HCT116 (cell line): ENCODE results near the gene USP32. TPM values are rescaled to one million over a fixed set of nuclear protein-coding genes. Genes with fewer than 3 reads are reported as not detected.

Experiments
- ATAC-seq: fragments of 200-7000 bp; cut with Tn5 transposase; 2 replicates; pipeline ENCODE4 v1.9.1; 2020; ENCODE audit warnings: mild to moderate bottlenecking, moderate library complexity
- BruUV-seq: library from RNA; stranded (reverse); fragments of 400-500 nt; replicated peaks from 2 replicates; lab custom pipeline; 2021; lab: Mats Ljungman, UMichigan
- CTCF ChIA-PET: fragments of 300-600 bp; sonication (Branson Sonifier 250); formaldehyde crosslinking; loops from one replicate; lab custom pipeline; 2021; ENCODE audit warnings: antibody characterized with exemption; lab: Charles Lee
- POLR2A ChIA-PET: fragments of 300-600, 350-600 bp; sonication (Branson Sonifier 250); formaldehyde crosslinking; loops from one replicate; lab custom pipeline; 2021; ENCODE audit warnings: antibody characterized with exemption; lab: Charles Lee
- RAD21 ChIA-PET, 2 experiments: fragments of 300-600 bp; sonication (Branson Sonifier 250); formaldehyde crosslinking; loops; one replicate each; lab custom pipeline; 2023; ENCODE audit warnings: low total read pairs in 2 of 2; ENCODE audit not compliant: uncharacterized antibody in 2 of 2, unreplicated experiment in 2 of 2, low non-redundant PET in 1 of 2; lab: Charles Lee
- DNase-seq: peaks from one replicate; pipeline ENCODE4 v3.0.0-alpha.2; 2010; ENCODE audit warnings: low read depth, low spot score
- H2AFZ ChIP-seq: fragments of 200-600 bp; shearing (Covaris generic), sonication (generic); 2 replicates; pipeline ENCODE4 v1.6.1; 2017; ENCODE audit warnings: low read depth, mixed run types, mixed read lengths, antibody characterized with exemption, low read length; ENCODE audit not compliant: poor library complexity, severe bottlenecking
- H3K27ac ChIP-seq: 2 replicates; pipeline ENCODE4 v1.5.1; 2012; ENCODE audit warnings: low read depth, low read length
- H3K27me3 ChIP-seq: fragments of 200-600 bp; sonication (generic); 2 replicates; pipeline ENCODE4 v1.6.1; 2016; ENCODE audit warnings: mixed run types, low read length, mixed read lengths; ENCODE audit not compliant: insufficient read depth
- H3K36me3 ChIP-seq, 2 experiments: fragments of 200-500 bp in 1 of 2; fragments of 200-600 bp in 1 of 2; sonication (Bioruptor generic) in 1 of 2; sonication (generic) in 1 of 2; 2 replicates each; pipeline versions ENCODE4 v1.5.1 to v1.6.1; 2014 to 2016; ENCODE audit warnings: low read length in 2 of 2, inconsistent platforms in 1 of 2, mixed read lengths in 1 of 2, mixed run types in 1 of 2; ENCODE audit not compliant: insufficient read depth in 2 of 2, control insufficient read depth in 1 of 2
- H3K4me1 ChIP-seq, 2 experiments: fragments of 200-600 bp in 1 of 2; sonication (generic) in 1 of 2; 2 replicates each; pipeline versions ENCODE4 v1.5.1 to v1.6.1; 2012 to 2017; ENCODE audit warnings: low read length in 2 of 2, inconsistent platforms in 1 of 2, mild to moderate bottlenecking in 1 of 2, mixed read lengths in 1 of 2, mixed run types in 1 of 2, moderate library complexity in 1 of 2; ENCODE audit not compliant: insufficient read depth in 2 of 2, control insufficient read depth in 1 of 2
- H3K4me2 ChIP-seq: fragments of 200-600 bp; sonication (generic); 2 replicates; pipeline ENCODE4 v1.6.1; 2017; ENCODE audit warnings: mixed run types, low read length, mixed read lengths
- H3K4me3 ChIP-seq, 2 experiments: fragments of 200-600 bp in 1 of 2; sonication (generic) in 1 of 2; replicated peaks in 1 of 2; 2 replicates each; pipeline ENCODE4 v1.5.1; 2011 to 2016; ENCODE audit warnings: low read length in 2 of 2, control low read depth in 1 of 2, low read depth in 1 of 2, mild to moderate bottlenecking in 1 of 2, mixed read lengths in 1 of 2, mixed run types in 1 of 2
- H3K79me2 ChIP-seq: fragments of 200-600 bp; sonication (generic); 2 replicates; pipeline ENCODE4 v1.6.1; 2017; ENCODE audit warnings: mild to moderate bottlenecking, mixed run types, low read length, moderate library complexity, mixed read lengths; ENCODE audit not compliant: insufficient read depth
- H3K9ac ChIP-seq: fragments of 200-600 bp; sonication (generic); 2 replicates; pipeline ENCODE4 v1.6.1; 2016; ENCODE audit warnings: low read length, mixed read lengths
- H3K9me2 ChIP-seq: fragments of 200-600 bp; sonication (generic), shearing (Covaris generic); 2 replicates; pipeline ENCODE4 v1.6.1; 2017; ENCODE audit warnings: mixed run types, mild to moderate bottlenecking, moderate library complexity; ENCODE audit not compliant: insufficient read depth
- H3K9me3 ChIP-seq, 2 experiments: fragments of 200-500 bp in 1 of 2; fragments of 200-600 bp in 1 of 2; sonication (Bioruptor generic) in 1 of 2; sonication (generic) in 1 of 2; 2 replicates each; pipeline ENCODE4 v1.6.1; 2014 to 2017; ENCODE audit warnings: low read length in 2 of 2, mixed read lengths in 2 of 2, inconsistent platforms in 1 of 2, low read depth in 1 of 2, mild to moderate bottlenecking in 1 of 2, mixed run types in 1 of 2, moderate library complexity in 1 of 2; ENCODE audit not compliant: control insufficient read depth in 1 of 2, insufficient read depth in 1 of 2
- H4K20me1 ChIP-seq: fragments of 200-600 bp; sonication (generic), shearing (Covaris generic); 2 replicates; pipeline ENCODE4 v1.6.1; 2017; ENCODE audit warnings: mixed run types, mild to moderate bottlenecking, moderate library complexity; ENCODE audit not compliant: insufficient read depth
- CEBPB ChIP-seq: IDR thresholded peaks from 2 replicates; pipeline ENCODE4 v1.6.1; 2012; ENCODE audit warnings: low read depth
- ELF1 ChIP-seq: IDR thresholded peaks from 2 replicates; pipeline ENCODE4 v1.6.1; 2012; ENCODE audit warnings: low read depth, borderline replicate concordance
- EZH2 ChIP-seq: fragments of 200-600 bp; sonication (generic); IDR thresholded peaks from 2 replicates; pipeline ENCODE4 v1.6.1; 2017; ENCODE audit warnings: antibody characterized with exemption, mixed run types
- FOSL1 ChIP-seq: IDR thresholded peaks from 2 replicates; pipeline ENCODE4 v1.6.1; 2012; ENCODE audit warnings: low read depth
- JUND ChIP-seq: IDR thresholded peaks from 2 replicates; pipeline ENCODE4 v1.6.1; 2012
- POLR2A ChIP-seq: IDR thresholded peaks from 2 replicates; pipeline ENCODE4 v1.7.0; 2011; ENCODE audit warnings: borderline replicate concordance; ENCODE audit not compliant: insufficient read depth, insufficient read length; ENCODE audit errors: extremely low read depth
- POLR2AphosphoS5 ChIP-seq: IDR thresholded peaks from 2 replicates; pipeline ENCODE4 v1.6.1; 2011; ENCODE audit warnings: mild to moderate bottlenecking, low read depth, low read length, moderate library complexity
- SP1 ChIP-seq: IDR thresholded peaks from 2 replicates; pipeline ENCODE4 v1.6.1; 2012; ENCODE audit warnings: low read depth
- SRF ChIP-seq: IDR thresholded peaks from 2 replicates; pipeline ENCODE4 v1.6.1; 2012; ENCODE audit warnings: low read depth
- ZNF274 ChIP-seq: fragments of 200-500 bp; sonication (Bioruptor generic); IDR thresholded peaks from 2 replicates; pipeline ENCODE4 v1.6.1; 2014; ENCODE audit warnings: mild to moderate bottlenecking, low read depth, low read length, inconsistent platforms
- intact Hi-C: fragments of 100-400 bp; cut with micrococcal nuclease; formaldehyde crosslinking; loops from 2 replicates; pipeline ENCODE4 v1.10.0; 2022
- total RNA-seq: library from RNA; stranded (reverse); gene quantifications from one replicate; pipeline ENCODE4 v1.2.1, GENCODE V29; 2021; ENCODE audit not compliant: unreplicated experiment
- TF ChIP-seq, protein P1 (sequence below), 3 experiments: fragments of 200-600 bp in 1 of 3; sonication (generic) in 1 of 3; IDR thresholded peaks in 2 of 3; conservative IDR thresholded peaks in 1 of 3; 2 replicates each; pipeline ENCODE4 v1.5.1; 2012 to 2017; ENCODE audit warnings: low read depth in 2 of 3, low read length in 2 of 3, antibody characterized with exemption in 1 of 3, borderline replicate concordance in 1 of 3, control low read depth in 1 of 3, mild to moderate bottlenecking in 1 of 3, mixed read lengths in 1 of 3, mixed run types in 1 of 3, moderate library complexity in 1 of 3; ENCODE audit not compliant: insufficient read depth in 1 of 3
- TF ChIP-seq, protein P2 (sequence below): IDR thresholded peaks from 2 replicates; pipeline ENCODE4 v1.6.1; 2012
- TF ChIP-seq, protein P3 (sequence below): IDR thresholded peaks from 2 replicates; pipeline ENCODE4 v1.6.1; 2012; ENCODE audit warnings: low read depth
- TF ChIP-seq, protein P4 (sequence below): IDR thresholded peaks from 2 replicates; pipeline ENCODE4 v1.6.1; 2012
- TF ChIP-seq, protein P5 (sequence below): IDR thresholded peaks from 2 replicates; pipeline ENCODE4 v1.6.1; 2011; ENCODE audit warnings: mild to moderate bottlenecking, low read length, moderate library complexity; ENCODE audit not compliant: insufficient replicate concordance; ENCODE audit errors: extremely low read depth

Gene USP32
- total RNA-seq, 1 experiment from 2014 or later = 67.0 TPM

DNA sequence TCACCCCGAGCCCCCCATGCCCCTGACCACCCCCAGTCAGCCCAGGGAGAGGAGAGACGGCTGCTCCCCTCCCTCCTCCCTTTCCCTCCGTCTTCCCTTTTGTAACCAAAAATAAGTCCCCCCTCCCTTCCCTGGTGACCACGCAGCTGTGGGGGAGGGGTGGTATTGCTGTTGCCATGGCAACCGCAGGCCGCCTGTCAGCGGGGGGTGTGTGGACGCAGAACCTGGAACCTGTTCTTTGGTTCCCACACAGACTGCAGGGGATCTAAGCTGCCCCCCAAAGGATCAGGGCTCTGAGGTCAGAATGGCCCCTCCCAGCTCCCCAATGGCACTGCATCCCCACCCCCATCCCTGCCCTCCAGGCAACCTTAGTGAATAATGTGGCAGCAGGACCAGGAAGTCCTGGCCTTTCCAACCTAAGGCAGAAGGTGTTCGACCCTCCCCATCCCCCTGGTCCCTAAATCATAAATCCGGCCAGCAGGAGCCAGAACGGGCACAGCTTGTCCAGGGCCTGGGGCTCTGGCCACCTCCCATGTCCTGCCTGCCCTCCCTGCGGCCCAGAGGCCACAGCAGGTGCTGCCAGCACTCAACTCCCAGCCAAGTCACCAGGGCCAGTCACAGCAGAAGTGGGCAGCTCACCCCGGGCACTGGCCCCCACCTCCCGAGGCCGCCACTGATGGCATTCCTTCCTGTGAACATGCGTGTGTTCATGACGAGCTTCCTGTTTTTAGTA, 230.2 kb downstream of the USP32 start:
- TF ChIP-seq FOSL1 = no peak
- no peak for TF ChIP-seq JUND
- TF ChIP-seq SP1 = no peak
- no peak for TF ChIP-seq SRF
- TF ChIP-seq, protein P1, sequence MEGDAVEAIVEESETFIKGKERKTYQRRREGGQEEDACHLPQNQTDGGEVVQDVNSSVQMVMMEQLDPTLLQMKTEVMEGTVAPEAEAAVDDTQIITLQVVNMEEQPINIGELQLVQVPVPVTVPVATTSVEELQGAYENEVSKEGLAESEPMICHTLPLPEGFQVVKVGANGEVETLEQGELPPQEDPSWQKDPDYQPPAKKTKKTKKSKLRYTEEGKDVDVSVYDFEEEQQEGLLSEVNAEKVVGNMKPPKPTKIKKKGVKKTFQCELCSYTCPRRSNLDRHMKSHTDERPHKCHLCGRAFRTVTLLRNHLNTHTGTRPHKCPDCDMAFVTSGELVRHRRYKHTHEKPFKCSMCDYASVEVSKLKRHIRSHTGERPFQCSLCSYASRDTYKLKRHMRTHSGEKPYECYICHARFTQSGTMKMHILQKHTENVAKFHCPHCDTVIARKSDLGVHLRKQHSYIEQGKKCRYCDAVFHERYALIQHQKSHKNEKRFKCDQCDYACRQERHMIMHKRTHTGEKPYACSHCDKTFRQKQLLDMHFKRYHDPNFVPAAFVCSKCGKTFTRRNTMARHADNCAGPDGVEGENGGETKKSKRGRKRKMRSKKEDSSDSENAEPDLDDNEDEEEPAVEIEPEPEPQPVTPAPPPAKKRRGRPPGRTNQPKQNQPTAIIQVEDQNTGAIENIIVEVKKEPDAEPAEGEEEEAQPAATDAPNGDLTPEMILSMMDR (IDR thresholded peaks at IDR 0.05 in 2 of 3, conservative IDR thresholded peaks at IDR 0.05 in 1 of 3; ENCODE audit: borderline replicate concordance in 1 of 3, insufficient read depth in 1 of 3, low read depth in 2 of 3, low read length in 2 of 3) = no peak
- no peak for TF ChIP-seq ELF1
- no peak for TF ChIP-seq POLR2A
- TF ChIP-seq ZNF274 = no peak
- no peak for TF ChIP-seq EZH2
- TF ChIP-seq, protein P2, sequence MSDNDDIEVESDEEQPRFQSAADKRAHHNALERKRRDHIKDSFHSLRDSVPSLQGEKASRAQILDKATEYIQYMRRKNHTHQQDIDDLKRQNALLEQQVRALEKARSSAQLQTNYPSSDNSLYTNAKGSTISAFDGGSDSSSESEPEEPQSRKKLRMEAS = no peak
- TF ChIP-seq, protein P3, sequence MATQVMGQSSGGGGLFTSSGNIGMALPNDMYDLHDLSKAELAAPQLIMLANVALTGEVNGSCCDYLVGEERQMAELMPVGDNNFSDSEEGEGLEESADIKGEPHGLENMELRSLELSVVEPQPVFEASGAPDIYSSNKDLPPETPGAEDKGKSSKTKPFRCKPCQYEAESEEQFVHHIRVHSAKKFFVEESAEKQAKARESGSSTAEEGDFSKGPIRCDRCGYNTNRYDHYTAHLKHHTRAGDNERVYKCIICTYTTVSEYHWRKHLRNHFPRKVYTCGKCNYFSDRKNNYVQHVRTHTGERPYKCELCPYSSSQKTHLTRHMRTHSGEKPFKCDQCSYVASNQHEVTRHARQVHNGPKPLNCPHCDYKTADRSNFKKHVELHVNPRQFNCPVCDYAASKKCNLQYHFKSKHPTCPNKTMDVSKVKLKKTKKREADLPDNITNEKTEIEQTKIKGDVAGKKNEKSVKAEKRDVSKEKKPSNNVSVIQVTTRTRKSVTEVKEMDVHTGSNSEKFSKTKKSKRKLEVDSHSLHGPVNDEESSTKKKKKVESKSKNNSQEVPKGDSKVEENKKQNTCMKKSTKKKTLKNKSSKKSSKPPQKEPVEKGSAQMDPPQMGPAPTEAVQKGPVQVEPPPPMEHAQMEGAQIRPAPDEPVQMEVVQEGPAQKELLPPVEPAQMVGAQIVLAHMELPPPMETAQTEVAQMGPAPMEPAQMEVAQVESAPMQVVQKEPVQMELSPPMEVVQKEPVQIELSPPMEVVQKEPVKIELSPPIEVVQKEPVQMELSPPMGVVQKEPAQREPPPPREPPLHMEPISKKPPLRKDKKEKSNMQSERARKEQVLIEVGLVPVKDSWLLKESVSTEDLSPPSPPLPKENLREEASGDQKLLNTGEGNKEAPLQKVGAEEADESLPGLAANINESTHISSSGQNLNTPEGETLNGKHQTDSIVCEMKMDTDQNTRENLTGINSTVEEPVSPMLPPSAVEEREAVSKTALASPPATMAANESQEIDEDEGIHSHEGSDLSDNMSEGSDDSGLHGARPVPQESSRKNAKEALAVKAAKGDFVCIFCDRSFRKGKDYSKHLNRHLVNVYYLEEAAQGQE = no peak
- no peak for TF ChIP-seq CEBPB
- TF ChIP-seq, protein P4, sequence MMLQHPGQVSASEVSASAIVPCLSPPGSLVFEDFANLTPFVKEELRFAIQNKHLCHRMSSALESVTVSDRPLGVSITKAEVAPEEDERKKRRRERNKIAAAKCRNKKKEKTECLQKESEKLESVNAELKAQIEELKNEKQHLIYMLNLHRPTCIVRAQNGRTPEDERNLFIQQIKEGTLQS = no peak
- TF ChIP-seq, protein P5, sequence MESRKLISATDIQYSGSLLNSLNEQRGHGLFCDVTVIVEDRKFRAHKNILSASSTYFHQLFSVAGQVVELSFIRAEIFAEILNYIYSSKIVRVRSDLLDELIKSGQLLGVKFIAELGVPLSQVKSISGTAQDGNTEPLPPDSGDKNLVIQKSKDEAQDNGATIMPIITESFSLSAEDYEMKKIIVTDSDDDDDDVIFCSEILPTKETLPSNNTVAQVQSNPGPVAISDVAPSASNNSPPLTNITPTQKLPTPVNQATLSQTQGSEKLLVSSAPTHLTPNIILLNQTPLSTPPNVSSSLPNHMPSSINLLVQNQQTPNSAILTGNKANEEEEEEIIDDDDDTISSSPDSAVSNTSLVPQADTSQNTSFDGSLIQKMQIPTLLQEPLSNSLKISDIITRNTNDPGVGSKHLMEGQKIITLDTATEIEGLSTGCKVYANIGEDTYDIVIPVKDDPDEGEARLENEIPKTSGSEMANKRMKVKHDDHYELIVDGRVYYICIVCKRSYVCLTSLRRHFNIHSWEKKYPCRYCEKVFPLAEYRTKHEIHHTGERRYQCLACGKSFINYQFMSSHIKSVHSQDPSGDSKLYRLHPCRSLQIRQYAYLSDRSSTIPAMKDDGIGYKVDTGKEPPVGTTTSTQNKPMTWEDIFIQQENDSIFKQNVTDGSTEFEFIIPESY = no peak
- no peak for TF ChIP-seq POLR2AphosphoS5
- no peaks in the 10 kb centered on the region for H4K20me1 ChIP-seq
- no peaks in the 10 kb centered on the region for H3K27me3 ChIP-seq
- H2AFZ ChIP-seq = no peak overlapping the region
- H3K4me1 ChIP-seq = peaks cover 0 to 17% of the 10 kb centered on the region in 2 experiments; a peak in 1 of 4 replicates
- intact Hi-C loops = no loop called here
- H3K4me2 ChIP-seq = no peak overlapping the region
- RAD21 ChIA-PET = no interaction called here
- CTCF ChIA-PET = interaction anchor here (0.7 kb wide), 1 partner anchor 1772 kb away, joined by 4 read pairs; no protein-coding TSS in a partner anchor
- BruUV-seq = no TSS peak
- ATAC-seq (no peak), DNase-seq (no peak)
- H3K9me2 ChIP-seq = no peaks in the 10 kb centered on the region
- no peaks in the 10 kb centered on the region for H3K36me3 ChIP-seq
- POLR2A ChIA-PET = interaction anchor here (0.9 kb wide), 1 partner anchor 10 kb away, joined by 3 read pairs; no protein-coding TSS in a partner anchor
- H3K27ac ChIP-seq = no peak overlapping the region
- no peaks in the 10 kb centered on the region for H3K79me2 ChIP-seq
- no peak overlapping the region for H3K4me3 ChIP-seq
- H3K9ac ChIP-seq = no peak overlapping the region
- no peaks in the 10 kb centered on the region for H3K9me3 ChIP-seq
